ENCODE measurements around the gene PBX1. TPM values are rescaled to one million over a fixed set of nuclear protein-coding genes. Genes with fewer than 3 reads are reported as not detected.

The PBX1 gene
- total RNA-seq, 6 donors from 2014 or later, result 17.8 to 59.6 (median 38.3) TPM

DNA sequence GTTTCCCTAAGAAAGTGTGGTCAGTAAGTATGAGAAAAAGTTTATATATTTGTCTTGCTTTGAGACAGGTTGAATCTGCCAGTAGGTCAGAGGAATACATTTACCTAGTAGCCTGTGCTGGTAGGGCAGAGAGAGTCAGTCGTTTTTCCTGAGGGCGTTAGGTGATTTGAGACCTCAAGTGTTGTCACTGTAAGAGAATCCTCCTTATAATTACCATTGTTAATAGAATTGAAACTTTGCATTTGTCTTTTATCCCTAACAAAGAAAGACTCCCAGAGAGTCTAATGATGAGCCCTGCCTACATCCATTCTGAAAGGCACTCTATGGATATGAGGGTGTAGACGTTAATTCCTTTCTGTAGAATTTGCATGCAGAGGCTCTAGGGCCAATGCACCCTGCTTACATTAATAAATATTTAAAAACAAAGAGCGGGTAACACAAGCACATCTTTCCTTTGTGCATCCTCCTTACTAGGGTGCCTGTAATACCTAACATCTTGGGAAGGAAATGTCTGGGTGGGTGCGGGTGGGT, 16.4 kb downstream of the PBX1 start:
- Histone ChIP-seq H3K27ac (peak overlapping the region in 1 of 4 donors; percentile 46), H3K4me1 (peaks cover 0 to 13% (median 7%) of the 10 kb centered on the region in 4 donors), H3K4me3 (no peak overlapping the region), H3K9me3 (no peaks in the 10 kb centered on the region), H3K27me3 (no peaks in the 10 kb centered on the region), H3K36me3 (no peaks in the 10 kb centered on the region)
- TF ChIP-seq, protein P1, sequence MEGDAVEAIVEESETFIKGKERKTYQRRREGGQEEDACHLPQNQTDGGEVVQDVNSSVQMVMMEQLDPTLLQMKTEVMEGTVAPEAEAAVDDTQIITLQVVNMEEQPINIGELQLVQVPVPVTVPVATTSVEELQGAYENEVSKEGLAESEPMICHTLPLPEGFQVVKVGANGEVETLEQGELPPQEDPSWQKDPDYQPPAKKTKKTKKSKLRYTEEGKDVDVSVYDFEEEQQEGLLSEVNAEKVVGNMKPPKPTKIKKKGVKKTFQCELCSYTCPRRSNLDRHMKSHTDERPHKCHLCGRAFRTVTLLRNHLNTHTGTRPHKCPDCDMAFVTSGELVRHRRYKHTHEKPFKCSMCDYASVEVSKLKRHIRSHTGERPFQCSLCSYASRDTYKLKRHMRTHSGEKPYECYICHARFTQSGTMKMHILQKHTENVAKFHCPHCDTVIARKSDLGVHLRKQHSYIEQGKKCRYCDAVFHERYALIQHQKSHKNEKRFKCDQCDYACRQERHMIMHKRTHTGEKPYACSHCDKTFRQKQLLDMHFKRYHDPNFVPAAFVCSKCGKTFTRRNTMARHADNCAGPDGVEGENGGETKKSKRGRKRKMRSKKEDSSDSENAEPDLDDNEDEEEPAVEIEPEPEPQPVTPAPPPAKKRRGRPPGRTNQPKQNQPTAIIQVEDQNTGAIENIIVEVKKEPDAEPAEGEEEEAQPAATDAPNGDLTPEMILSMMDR (IDR thresholded peaks at IDR 0.05), result no peak
- TF ChIP-seq POLR2AphosphoS5 (IDR thresholded peaks at IDR 0.05) (no peak), EP300 (IDR thresholded peaks at IDR 0.05) (no peak), POLR2A (IDR thresholded peaks at IDR 0.05) (no peak)
- DNase-seq (no peak), ATAC-seq (ENCODE audit: low FRiP score in 2 of 2) (no peak)
- WGBS, 2 donors, result 79 to 91% methylated on average over 5 of the region's 5 CpGs

DNA sequence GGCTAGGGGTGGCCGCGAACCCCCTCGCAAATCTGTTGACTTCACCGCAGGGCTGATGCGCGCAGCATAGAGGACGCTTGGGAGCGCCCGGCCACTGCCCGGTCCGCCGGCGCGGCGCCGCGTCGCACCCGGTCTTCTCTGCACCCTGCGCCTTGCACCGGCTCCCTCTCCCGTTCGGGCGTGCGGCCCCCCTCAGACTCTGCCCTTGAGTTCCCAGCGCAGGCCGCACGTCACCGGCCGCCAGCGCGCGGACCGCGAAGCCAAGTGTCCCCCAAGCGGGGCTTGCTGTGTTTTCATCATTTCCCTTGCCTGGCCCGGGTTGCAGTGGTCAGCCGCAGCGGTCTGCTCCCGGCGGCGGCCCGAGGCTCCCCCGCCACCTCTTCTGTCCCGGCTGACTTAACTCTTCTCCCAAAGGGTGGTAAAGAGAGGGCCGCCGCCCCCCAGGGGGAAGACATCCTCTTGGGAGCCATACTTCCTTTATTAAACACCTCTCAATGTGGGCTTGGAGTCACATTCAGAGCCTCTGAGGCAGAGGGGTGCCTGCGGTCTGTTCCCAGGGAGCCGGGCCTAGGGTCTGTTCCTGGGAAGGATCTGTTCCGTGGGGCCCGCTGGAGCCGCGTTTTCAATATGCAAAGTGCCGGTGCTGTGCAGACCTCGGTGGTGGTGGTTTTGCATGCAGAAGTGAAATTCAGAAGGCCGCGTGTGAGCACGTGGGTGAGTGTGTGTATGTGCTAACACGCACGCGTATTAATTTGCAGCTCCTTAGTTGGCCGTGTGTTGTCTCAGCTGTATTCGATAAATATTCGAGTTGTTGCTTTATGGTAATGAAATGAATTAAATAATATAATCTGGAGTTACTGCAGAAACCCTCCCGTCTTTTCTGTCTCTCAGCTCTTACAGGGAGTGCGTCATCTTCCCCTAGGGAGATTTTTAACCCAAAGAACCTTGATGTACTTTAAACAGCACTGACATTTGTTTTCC, 17.6 kb downstream of the PBX1 start:
- ATAC-seq (ENCODE audit: low FRiP score in 2 of 2), result peak; percentile 49 to 74
- TF ChIP-seq POLR2AphosphoS5 (IDR thresholded peaks at IDR 0.05), result no peak
- WGBS, 2 donors, result 76 to 77% methylated on average over 64 to 66 of the region's 66 CpGs
- peak in 1 of 2 donors; percentile 79 for DNase-seq
- no peaks in the 10 kb centered on the region for H3K9me3 ChIP-seq
- no peaks in the 10 kb centered on the region for H3K27me3 ChIP-seq
- peak overlapping the region in 3 of 4 donors; percentile 12 to 34 (median 15) for H3K4me3 ChIP-seq
- H3K36me3 ChIP-seq, result no peaks in the 10 kb centered on the region
- H3K27ac ChIP-seq, result peak overlapping the region; percentile 40 to 70 (median 50)
- peaks cover 0 to 13% (median 7%) of the 10 kb centered on the region in 4 donors for H3K4me1 ChIP-seq

DNA sequence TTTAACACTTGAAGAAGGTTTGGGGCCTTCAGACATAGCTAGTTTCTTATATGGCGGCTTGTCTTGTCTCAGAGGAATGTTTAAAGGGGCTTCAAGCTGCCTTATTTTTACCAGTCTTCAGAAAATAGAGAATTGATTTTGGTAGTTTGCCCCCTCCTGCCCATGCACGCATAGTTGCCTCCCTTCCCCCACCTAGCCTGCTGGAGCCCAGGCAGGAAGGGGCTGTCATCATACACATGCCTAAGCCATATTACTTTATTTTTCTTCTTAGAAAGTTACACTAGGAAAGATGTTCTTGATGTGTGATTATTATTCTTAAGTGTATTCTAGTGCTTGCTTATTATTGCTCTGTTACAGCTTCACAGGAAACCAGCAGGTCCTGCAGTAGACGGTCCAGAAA, 18.3 kb downstream of the PBX1 start:
- ATAC-seq (ENCODE audit: low FRiP score in 2 of 2) (no peak), DNase-seq (no peak)
- Histone ChIP-seq H3K4me3 (no peak overlapping the region), H3K4me1 (peaks cover 0 to 13% (median 7%) of the 10 kb centered on the region in 4 donors), H3K36me3 (no peaks in the 10 kb centered on the region), H3K9me3 (no peaks in the 10 kb centered on the region), H3K27ac (peak overlapping the region in 2 of 4 donors; percentile 54 to 70), H3K27me3 (no peaks in the 10 kb centered on the region)
- WGBS, 2 donors, result 61 to 64% methylated on average over 3 of the region's 3 CpGs
- TF ChIP-seq POLR2AphosphoS5 (IDR thresholded peaks at IDR 0.05) (no peak), EP300 (IDR thresholded peaks at IDR 0.05) (no peak), POLR2A (IDR thresholded peaks at IDR 0.05) (no peak)
- TF ChIP-seq, protein P1 (IDR thresholded peaks at IDR 0.05), result no peak

DNA sequence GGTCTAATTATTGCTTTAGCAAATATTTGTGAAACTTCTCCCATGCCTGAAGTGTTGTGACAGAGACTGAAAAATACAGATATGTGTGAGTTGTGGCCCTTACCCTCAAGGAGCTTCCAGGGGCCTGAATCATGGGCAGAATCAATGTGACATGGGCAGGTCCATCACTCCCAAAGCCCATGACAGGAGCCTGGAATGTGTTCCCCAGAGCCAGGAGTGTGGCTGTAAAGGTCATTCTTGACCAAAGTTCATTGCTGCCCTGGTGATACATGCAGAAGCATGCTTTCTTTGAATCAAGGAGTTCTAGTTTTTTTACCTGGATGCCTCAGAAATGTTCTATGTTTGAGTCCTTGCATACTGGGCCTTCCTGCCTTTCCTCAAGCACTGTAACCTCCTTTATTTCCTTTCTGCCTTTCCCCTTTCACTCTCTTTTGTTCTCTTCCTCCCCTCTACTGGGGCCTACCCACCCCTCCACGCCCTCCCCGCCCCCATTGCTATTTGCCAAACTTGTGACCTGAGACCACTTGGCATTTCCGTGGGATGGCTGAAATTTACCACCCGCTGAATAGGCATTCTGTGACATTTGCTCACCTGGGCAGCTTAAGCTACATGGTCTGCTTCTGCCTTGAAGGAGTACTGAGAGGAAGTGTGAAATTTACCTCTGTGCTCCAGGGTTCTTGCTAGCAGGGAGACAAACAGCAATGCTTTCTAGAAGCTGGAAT, 19.7 kb downstream of the PBX1 start:
- Histone ChIP-seq H3K36me3 (no peaks in the 10 kb centered on the region), H3K27me3 (no peaks in the 10 kb centered on the region), H3K4me3 (no peak overlapping the region), H3K9me3 (no peaks in the 10 kb centered on the region), H3K4me1 (peaks cover 0 to 13% (median 8%) of the 10 kb centered on the region in 4 donors), H3K27ac (peak overlapping the region in 1 of 4 donors; percentile 48)
- WGBS, 2 donors, result 82 to 89% methylated on average over 4 of the region's 4 CpGs
- ATAC-seq (ENCODE audit: low FRiP score in 2 of 2) (no peak), DNase-seq (no peak)
- TF ChIP-seq, protein P1 (IDR thresholded peaks at IDR 0.05), result no peak
- no peak for TF ChIP-seq POLR2AphosphoS5 (IDR thresholded peaks at IDR 0.05)
- TF ChIP-seq EP300 (IDR thresholded peaks at IDR 0.05), result no peak
- no peak for TF ChIP-seq POLR2A (IDR thresholded peaks at IDR 0.05)

DNA sequence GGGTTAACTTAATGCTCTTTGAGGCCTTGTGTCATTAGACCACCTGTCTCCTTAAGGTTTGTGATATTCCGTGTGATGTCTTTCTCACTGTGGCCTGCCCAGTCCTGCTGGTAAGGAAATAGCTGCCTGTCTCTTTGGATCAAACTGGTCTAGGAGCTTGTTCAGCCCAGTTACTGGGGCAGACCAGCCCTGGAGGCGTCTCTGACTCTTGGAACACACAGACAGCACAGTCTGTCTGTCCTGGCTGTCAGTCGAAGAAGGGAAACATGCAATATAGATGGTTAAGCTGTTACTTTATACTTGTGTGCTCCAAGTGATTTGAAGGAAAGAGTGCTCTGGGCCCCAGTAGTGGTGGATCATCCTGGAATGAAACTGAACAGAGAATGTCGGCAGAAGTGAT, 20.4 kb downstream of the PBX1 start:
- Histone ChIP-seq H3K27me3 (no peaks in the 10 kb centered on the region), H3K27ac (no peak overlapping the region), H3K4me1 (peaks cover 0 to 13% (median 5%) of the 10 kb centered on the region in 4 donors), H3K36me3 (no peaks in the 10 kb centered on the region), H3K9me3 (no peaks in the 10 kb centered on the region), H3K4me3 (no peak overlapping the region)
- WGBS, 2 donors, result 67 to 82% methylated on average over 4 of the region's 4 CpGs
- TF ChIP-seq, protein P1 (IDR thresholded peaks at IDR 0.05), result no peak
- TF ChIP-seq POLR2A (IDR thresholded peaks at IDR 0.05) (no peak), EP300 (IDR thresholded peaks at IDR 0.05) (no peak), POLR2AphosphoS5 (IDR thresholded peaks at IDR 0.05) (no peak)
- no peak for ATAC-seq (ENCODE audit: low FRiP score in 2 of 2)
- no peak for DNase-seq
